ENCODE results near the gene ALOX15.
A peak's percentile ranks its signal among the peaks of the same experiment; 100 is the strongest.
"Not testable (repeated sequence)": the region's sequence is repeated elsewhere in the genome, so short reads cannot be mapped to it uniquely, and the experiment has no call there.

ALOX15 gene

GRCh38 chr17:4641297-4642195 lies at the start of gene ALOX15:
TSS of gene ALOX15 (minus strand) at chr17:4641678. CDS start at chr17:4641651, 27 bp downstream.
- DNase-seq, result no peak

- no peak for DNase-seq
Observed at GRCh38 chr17:4690745-4691144, 49.3 kb upstream of the ALOX15 start.

GRCh38 chr17:4689872-4690271 lies 48.4 kb upstream of the ALOX15 start:
- not testable (repeated sequence) for DNase-seq

GRCh38 chr17:4683739-4684138 lies 42.3 kb upstream of the ALOX15 start:
- not testable (repeated sequence) for DNase-seq

GRCh38 chr17:4679658-4680057 lies 38.2 kb upstream of the ALOX15 start:
- no peak for DNase-seq

GRCh38 chr17:4678448-4679026 lies 37.1 kb upstream of the ALOX15 start:
- DNase-seq, result peak; percentile 73

- no peak for DNase-seq
Observed at GRCh38 chr17:4676791-4677190, 35.3 kb upstream of the ALOX15 start.

- no peak for DNase-seq
Observed at GRCh38 chr17:4675791-4676190, 34.3 kb upstream of the ALOX15 start.

GRCh38 chr17:4674685-4674998 lies 33.2 kb upstream of the ALOX15 start:
- no peak for DNase-seq

- DNase-seq, result no peak
Observed at GRCh38 chr17:4673986-4674684, 32.7 kb upstream of the ALOX15 start.

GRCh38 chr17:4673169-4673568 lies 31.7 kb upstream of the ALOX15 start:
- DNase-seq, result no peak

GRCh38 chr17:4672751-4673150 lies 31.3 kb upstream of the ALOX15 start:
- DNase-seq, result no peak

GRCh38 chr17:4672055-4672630 lies 30.7 kb upstream of the ALOX15 start:
- DNase-seq, result no peak

GRCh38 chr17:4667166-4667565 lies 25.7 kb upstream of the ALOX15 start:
- DNase-seq, result no peak

- DNase-seq, result no peak
Observed at GRCh38 chr17:4666296-4666695, 24.8 kb upstream of the ALOX15 start.

GRCh38 chr17:4665027-4665426 lies 23.5 kb upstream of the ALOX15 start:
- no peak for DNase-seq

- no peak for DNase-seq
Observed at GRCh38 chr17:4664230-4664629, 22.8 kb upstream of the ALOX15 start.

GRCh38 chr17:4663711-4664110 lies 22.2 kb upstream of the ALOX15 start:
- no peak for DNase-seq

- peak; percentile 78 for DNase-seq
Observed at GRCh38 chr17:4658478-4659305, 17.2 kb upstream of the ALOX15 start.

- no peak for DNase-seq
Observed at GRCh38 chr17:4657678-4658077, 16.2 kb upstream of the ALOX15 start.

GRCh38 chr17:4655933-4656332 lies 14.5 kb upstream of the ALOX15 start:
- DNase-seq, result not testable (repeated sequence)

- DNase-seq, result no peak
Observed at GRCh38 chr17:4652997-4653396, 11.5 kb upstream of the ALOX15 start.

- DNase-seq, result no peak
Observed at GRCh38 chr17:4648741-4649140, 7.3 kb upstream of the ALOX15 start.

Data from activated CD8-positive, alpha-beta memory T cell treated with anti-CD3 and anti-CD28 coated beads, Interleukin-2, amount 50 U/mL, for 48 hours (primary cell).